SK-N-SH (cell line): ENCODE data around the gene PFKP. TPM values are rescaled to one million over a fixed set of nuclear protein-coding genes. Genes with fewer than 3 reads are reported as not detected.

Experiments used
- CTCF ChIA-PET: fragments of 300-600, 350-600 bp; formaldehyde crosslinking; extraction: SDS; loops from one replicate; lab custom pipeline; 2021; lab: Yijun Ruan, JAX
- POLR2A ChIA-PET: fragments of 350-600 bp; sonication (Branson Sonifier 250); formaldehyde crosslinking; extraction: SDS; loops from one replicate; lab custom pipeline; 2020; ENCODE audit warnings: antibody characterized with exemption, inconsistent platforms; lab: Yijun Ruan, JAX
- DNase-seq: peaks from one replicate; pipeline ENCODE4 v3.0.0; 2012
- H2AFZ ChIP-seq: fragments of 200-600 bp; sonication (generic); 2 replicates; pipeline ENCODE4 v1.8.1; 2016; ENCODE audit warnings: antibody characterized with exemption, mild to moderate bottlenecking, low read depth
- H3F3A ChIP-seq: fragments of 200-600 bp; sonication (generic); replicated peaks from 2 replicates; pipeline ENCODE3; 2016; ENCODE audit warnings: antibody characterized with exemption, mild to moderate bottlenecking; ENCODE audit not compliant: insufficient read depth
- H3K27ac ChIP-seq, 2 experiments: fragments of 200-500 bp in 1 of 2; fragments of 200-600 bp in 1 of 2; sonication (Bioruptor generic) in 1 of 2; sonication (generic), shearing (Covaris generic) in 1 of 2; 2 replicates each; pipeline versions ENCODE4 v1.5.1 to v1.6.1; 2014 to 2016; ENCODE audit warnings: low read depth in 2 of 2, inconsistent platforms in 1 of 2, low read length in 1 of 2, mild to moderate bottlenecking in 1 of 2, mixed read lengths in 1 of 2
- H3K27me3 ChIP-seq: fragments of 200-600 bp; sonication (generic), shearing (Covaris generic); 2 replicates; pipeline ENCODE4 v1.6.1; 2016; ENCODE audit warnings: mixed run types; ENCODE audit not compliant: insufficient read depth
- H3K36me3 ChIP-seq, 2 experiments: fragments of 200-500 bp in 1 of 2; fragments of 200-600 bp in 1 of 2; sonication (Bioruptor generic) in 1 of 2; sonication (generic) in 1 of 2; replicated peaks in 1 of 2; 2 replicates each; pipeline versions ENCODE3 to v1.5.1; 2014 to 2016; ENCODE audit warnings: low read length in 1 of 2, mild to moderate bottlenecking in 1 of 2; ENCODE audit not compliant: insufficient read depth in 2 of 2, control insufficient read depth in 1 of 2
- H3K4me1 ChIP-seq, 2 experiments: fragments of 200-500 bp in 1 of 2; fragments of 200-600 bp in 1 of 2; sonication (Bioruptor generic) in 1 of 2; sonication (generic), shearing (Covaris generic) in 1 of 2; 2 replicates each; pipeline versions ENCODE4 v1.5.1 to v1.6.1; 2014 to 2016; ENCODE audit warnings: low read depth in 1 of 2, low read length in 1 of 2, mixed run types in 1 of 2; ENCODE audit not compliant: insufficient read depth in 2 of 2, control insufficient read depth in 1 of 2
- H3K4me2 ChIP-seq: fragments of 200-600 bp; sonication (generic), shearing (Covaris generic); 2 replicates; pipeline ENCODE4 v1.6.1; 2017; ENCODE audit warnings: mixed run types
- H3K4me3 ChIP-seq, 2 experiments: fragments of 200-500 bp in 1 of 2; fragments of 200-600 bp in 1 of 2; sonication (Bioruptor generic) in 1 of 2; sonication (generic), shearing (Covaris generic) in 1 of 2; 2 replicates each; pipeline versions ENCODE4 v1.5.1 to v1.8.1; 2014 to 2016; ENCODE audit warnings: low read depth in 2 of 2, inconsistent platforms in 1 of 2, low read length in 1 of 2, mild to moderate bottlenecking in 1 of 2, mixed read lengths in 1 of 2, moderate library complexity in 1 of 2
- H3K79me2 ChIP-seq: fragments of 200-600 bp; sonication (generic); 2 replicates; pipeline ENCODE4 v1.8.1; 2017; ENCODE audit warnings: mild to moderate bottlenecking; ENCODE audit not compliant: insufficient read depth
- H3K9ac ChIP-seq: fragments of 200-600 bp; sonication (generic); 2 replicates; pipeline ENCODE4 v1.6.1; 2017; ENCODE audit warnings: mixed run types
- H3K9me2 ChIP-seq: fragments of 200-600 bp; sonication (generic); 2 replicates; pipeline ENCODE4 v1.6.1; 2017; ENCODE audit warnings: mixed run types
- H3K9me3 ChIP-seq: fragments of 200-600 bp; sonication (generic); 2 replicates; pipeline ENCODE4 v1.6.1; 2017; ENCODE audit warnings: mixed run types, mild to moderate bottlenecking, moderate library complexity
- H4K20me1 ChIP-seq: fragments of 200-600 bp; sonication (generic); 2 replicates; pipeline ENCODE4 v1.6.1; 2017; ENCODE audit warnings: mild to moderate bottlenecking, mixed run types; ENCODE audit not compliant: insufficient read depth
- EP300 ChIP-seq, 2 experiments: IDR thresholded peaks; 2 replicates each; pipeline versions ENCODE4 v1.4.0 to v1.6.1; 2012; ENCODE audit warnings: borderline replicate concordance in 1 of 2, low read depth in 1 of 2, low read length in 1 of 2
- EZH2phosphoT487 ChIP-seq: fragments of 200-600 bp; sonication (generic); IDR thresholded peaks from 2 replicates; pipeline ENCODE4 v1.6.1; 2017; ENCODE audit warnings: low read depth, mixed run types, mild to moderate bottlenecking, antibody characterized with exemption, moderate library complexity, borderline replicate concordance
- FOSL2 ChIP-seq: IDR thresholded peaks from 2 replicates; pipeline ENCODE4 v1.4.0; 2012; ENCODE audit warnings: low read depth, mild to moderate bottlenecking, moderate library complexity, borderline replicate concordance
- FOXM1 ChIP-seq: IDR thresholded peaks from 2 replicates; pipeline ENCODE4 v1.4.0; 2012; ENCODE audit warnings: low read depth, mild to moderate bottlenecking
- JUND ChIP-seq: IDR thresholded peaks from 2 replicates; pipeline ENCODE4 v1.4.0; 2012
- MEF2A ChIP-seq: IDR thresholded peaks from 2 replicates; pipeline ENCODE4 v1.4.0; 2012; ENCODE audit warnings: low read depth, borderline replicate concordance
- MXI1 ChIP-seq: IDR thresholded peaks from 2 replicates; pipeline ENCODE4 v1.6.1; 2012; ENCODE audit warnings: mild to moderate bottlenecking, low read depth, low read length, improper control_type of control experiment
- NFIC ChIP-seq: IDR thresholded peaks from 2 replicates; pipeline ENCODE4 v1.4.0; 2012; ENCODE audit warnings: borderline replicate concordance
- NRF1 ChIP-seq: IDR thresholded peaks from 2 replicates; pipeline ENCODE4 v1.6.1; 2012; ENCODE audit warnings: low read depth, mild to moderate bottlenecking, low read length
- PBX3 ChIP-seq: IDR thresholded peaks from 2 replicates; pipeline ENCODE4; 2012
- RAD21 ChIP-seq: IDR thresholded peaks from 2 replicates; pipeline ENCODE4 v1.6.1; 2012; ENCODE audit warnings: mild to moderate bottlenecking, low read length
- RCOR1 ChIP-seq: fragments of 150-350 bp; IDR thresholded peaks from 2 replicates; pipeline ENCODE4 v1.6.1; 2017; ENCODE audit warnings: antibody characterized with exemption, low read length
- TCF12 ChIP-seq: IDR thresholded peaks from 2 replicates; pipeline ENCODE4 v1.4.0; 2012
- TEAD4 ChIP-seq: IDR thresholded peaks from 2 replicates; pipeline ENCODE4 v1.4.0; 2012; ENCODE audit warnings: mild to moderate bottlenecking, borderline replicate concordance; ENCODE audit not compliant: insufficient read depth
- USF1 ChIP-seq: IDR thresholded peaks from 2 replicates; pipeline ENCODE4 v1.4.0; 2012; ENCODE audit warnings: low read depth, borderline replicate concordance
- YY1 ChIP-seq: IDR thresholded peaks from 2 replicates; pipeline ENCODE4 v1.4.0; 2012; ENCODE audit warnings: low read depth, mild to moderate bottlenecking
- WGBS: methylation state at CpG from one replicate; pipeline ENCODE4 v1.1.6; 2017; ENCODE audit warnings: low lambda C conversion rate; 5-methylcytosine and 5-hydroxymethylcytosine counted together
- polyA plus RNA-seq, 3 experiments: library from polyadenylated mRNA; depleted of rRNA; stranded (reverse); fragments of >200 nt; gene quantifications; 2 replicates each; pipeline ENCODE4 v1.2.3, GENCODE V29; 2012
- TF ChIP-seq, protein P1 (sequence below): fragments of 200-600 bp; sonication (generic); IDR thresholded peaks from 2 replicates; pipeline ENCODE4 v1.6.1; 2017; ENCODE audit warnings: antibody characterized with exemption, mild to moderate bottlenecking, moderate library complexity

PFKP gene
- polyA plus RNA-seq, 1 of the 3 experiments (the other 2 are of a cell fraction), result 175 TPM

DNA sequence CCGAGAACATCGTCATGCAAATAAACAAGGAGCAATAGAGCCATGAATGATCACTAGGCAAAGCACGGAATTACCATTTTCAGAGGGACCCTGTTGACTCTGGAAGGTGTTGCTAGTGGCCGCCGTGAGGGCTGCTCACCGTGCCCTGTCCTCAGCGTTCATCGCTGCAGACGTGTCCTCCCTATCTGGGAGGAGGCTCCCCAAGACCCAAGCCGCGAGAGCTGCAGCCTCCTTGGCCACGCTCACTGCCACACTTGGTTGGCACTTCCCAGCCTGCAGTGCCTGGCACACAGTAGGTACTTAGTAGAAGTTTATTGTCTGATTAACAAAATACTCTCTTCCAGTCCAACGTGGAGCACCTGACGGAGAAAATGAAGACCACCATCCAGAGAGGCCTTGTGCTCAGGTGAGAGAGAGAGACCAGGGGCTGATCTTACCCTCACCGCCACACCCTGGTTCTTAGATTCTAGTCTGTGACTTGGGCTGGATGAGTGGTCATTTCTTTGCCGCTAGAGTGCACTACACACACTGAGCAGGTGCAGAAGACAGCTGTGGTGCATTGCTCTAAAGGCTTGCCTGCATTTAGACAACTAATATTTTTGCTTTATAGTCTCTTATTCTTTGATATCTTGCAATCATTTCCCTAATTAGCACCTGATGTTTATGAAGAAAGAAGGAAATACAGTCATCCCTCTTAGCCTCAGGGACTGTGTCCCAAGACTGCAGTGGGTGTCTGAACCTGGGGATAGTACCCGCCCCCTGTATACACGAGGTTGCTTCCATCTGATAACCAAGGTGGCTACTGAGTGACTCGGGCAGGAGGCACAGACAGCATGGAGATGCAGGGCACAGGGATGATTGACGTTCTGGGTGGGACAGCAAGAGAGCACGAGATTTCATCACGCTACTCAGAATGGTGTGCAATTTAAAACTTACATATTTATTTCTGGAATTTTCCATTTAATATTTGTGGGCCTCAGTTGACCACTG lies 65.0 kb downstream of the PFKP start:
- no peak overlapping the region for H3K27ac ChIP-seq
- TF ChIP-seq PBX3 (no peak), JUND (no peak), MXI1 (no peak), EP300 (IDR thresholded peaks at IDR 0.05; ENCODE audit: borderline replicate concordance in 1 of 2, low read depth in 1 of 2, low read length in 1 of 2) (no peak), NRF1 (no peak), NFIC (no peak), FOSL2 (no peak), TCF12 (no peak), TEAD4 (no peak), RAD21 (no peak), USF1 (no peak), MEF2A (no peak), YY1 (no peak), RCOR1 (no peak), FOXM1 (no peak), EZH2phosphoT487 (no peak)
- TF ChIP-seq, protein P1, sequence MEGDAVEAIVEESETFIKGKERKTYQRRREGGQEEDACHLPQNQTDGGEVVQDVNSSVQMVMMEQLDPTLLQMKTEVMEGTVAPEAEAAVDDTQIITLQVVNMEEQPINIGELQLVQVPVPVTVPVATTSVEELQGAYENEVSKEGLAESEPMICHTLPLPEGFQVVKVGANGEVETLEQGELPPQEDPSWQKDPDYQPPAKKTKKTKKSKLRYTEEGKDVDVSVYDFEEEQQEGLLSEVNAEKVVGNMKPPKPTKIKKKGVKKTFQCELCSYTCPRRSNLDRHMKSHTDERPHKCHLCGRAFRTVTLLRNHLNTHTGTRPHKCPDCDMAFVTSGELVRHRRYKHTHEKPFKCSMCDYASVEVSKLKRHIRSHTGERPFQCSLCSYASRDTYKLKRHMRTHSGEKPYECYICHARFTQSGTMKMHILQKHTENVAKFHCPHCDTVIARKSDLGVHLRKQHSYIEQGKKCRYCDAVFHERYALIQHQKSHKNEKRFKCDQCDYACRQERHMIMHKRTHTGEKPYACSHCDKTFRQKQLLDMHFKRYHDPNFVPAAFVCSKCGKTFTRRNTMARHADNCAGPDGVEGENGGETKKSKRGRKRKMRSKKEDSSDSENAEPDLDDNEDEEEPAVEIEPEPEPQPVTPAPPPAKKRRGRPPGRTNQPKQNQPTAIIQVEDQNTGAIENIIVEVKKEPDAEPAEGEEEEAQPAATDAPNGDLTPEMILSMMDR, result no peak
- H3K4me3 ChIP-seq, result no peak overlapping the region
- peaks cover 29% of the 10 kb centered on the region for H3F3A ChIP-seq
- no peak overlapping the region for H3K9ac ChIP-seq
- no peak overlapping the region for H3K4me2 ChIP-seq
- H2AFZ ChIP-seq, result no peak overlapping the region
- H3K27me3 ChIP-seq, result no peaks in the 10 kb centered on the region
- H3K79me2 ChIP-seq, result no peaks in the 10 kb centered on the region
- no peaks in the 10 kb centered on the region for H3K4me1 ChIP-seq
- DNase-seq, result no peak
- H4K20me1 ChIP-seq, result no peaks in the 10 kb centered on the region
- POLR2A ChIA-PET, result no interaction called here
- CTCF ChIA-PET, result no interaction called here
- H3K36me3 ChIP-seq, result peaks cover 68 to 77% of the 10 kb centered on the region in 2 experiments
- no peaks in the 10 kb centered on the region for H3K9me3 ChIP-seq
- H3K9me2 ChIP-seq, result no peaks in the 10 kb centered on the region
- 84% methylated on average over 18 of the region's 22 CpGs for WGBS
